Keratinocyte (primary cell): ENCODE data around the gene ETV5. TPM values are rescaled to one million over a fixed set of nuclear protein-coding genes. Genes with fewer than 3 reads are reported as not detected.
A peak's percentile ranks its signal among the peaks of the same experiment; 100 is the strongest.

Experiments used
- DNase-seq: peaks from one replicate; pipeline ENCODE4 v3.0.0-alpha.2; 2011; ENCODE audit warnings: low read depth, missing footprints, low spot score
- FAIRE-seq: peaks from 2 replicates; lab custom pipeline; 2011; peaks lifted over from hg19 to GRCh38; lab: Jason Lieb, UNC
- H2AFZ ChIP-seq: 2 replicates; pipeline ENCODE4 v1.6.0; 2012; ENCODE audit warnings: low read length, control low read depth, inconsistent platforms; ENCODE audit not compliant: control insufficient read depth
- H3K27ac ChIP-seq: 2 replicates; pipeline ENCODE4 v1.5.1; 2011; ENCODE audit warnings: low read length; ENCODE audit not compliant: control insufficient read depth, insufficient read depth
- H3K27me3 ChIP-seq: 3 replicates; pipeline ENCODE4 v1.6.0; 2011; ENCODE audit warnings: low read length; ENCODE audit not compliant: control insufficient read depth, insufficient read depth; ENCODE audit errors: extremely low read depth
- H3K36me3 ChIP-seq, 2 experiments: 2 replicates in 1 of 2; 3 replicates in 1 of 2; pipeline ENCODE4 v1.5.1; 2011; ENCODE audit warnings: low read length in 2 of 2, mild to moderate bottlenecking in 1 of 2; ENCODE audit not compliant: control insufficient read depth in 2 of 2, insufficient read depth in 2 of 2; ENCODE audit errors: extremely low read depth in 1 of 2
- H3K4me1 ChIP-seq: 3 replicates; pipeline ENCODE4 v1.5.1; 2011; ENCODE audit warnings: low read length; ENCODE audit not compliant: control insufficient read depth, insufficient read depth; ENCODE audit errors: extremely low read depth
- H3K4me2 ChIP-seq: 3 replicates; pipeline ENCODE4 v1.6.0; 2011; ENCODE audit warnings: low read depth, low read length; ENCODE audit not compliant: control insufficient read depth, insufficient read depth; ENCODE audit errors: extremely low read depth
- H3K4me3 ChIP-seq, 3 experiments: fragments of 200-600 bp in 1 of 3; sonication (generic) in 1 of 3; 2 replicates in 2 of 3; 3 replicates in 1 of 3; pipeline ENCODE4 v1.5.1; 2011 to 2016; ENCODE audit warnings: low read length in 3 of 3, mild to moderate bottlenecking in 3 of 3, control low read depth in 2 of 3, inconsistent platforms in 1 of 3, low read depth in 1 of 3, mixed read lengths in 1 of 3, mixed run types in 1 of 3, moderate library complexity in 1 of 3; ENCODE audit not compliant: control insufficient read depth in 2 of 3, insufficient read depth in 2 of 3; ENCODE audit errors: extremely low read depth in 1 of 3
- H3K79me2 ChIP-seq: 2 replicates; pipeline ENCODE4 v1.6.0; 2012; ENCODE audit warnings: low read length; ENCODE audit not compliant: control insufficient read depth, insufficient read depth
- H3K9ac ChIP-seq: 3 replicates; pipeline ENCODE4 v1.6.0; 2011; ENCODE audit warnings: low read length; ENCODE audit not compliant: control insufficient read depth, insufficient read depth; ENCODE audit errors: extremely low read depth
- H3K9me1 ChIP-seq: 3 replicates; pipeline ENCODE4 v1.6.0; 2011; ENCODE audit warnings: low read length; ENCODE audit not compliant: control insufficient read depth, insufficient read depth; ENCODE audit errors: extremely low read depth
- H3K9me3 ChIP-seq: 2 replicates; pipeline ENCODE4 v1.5.1; 2012; ENCODE audit warnings: low read depth, low read length; ENCODE audit not compliant: control insufficient read depth
- H4K20me1 ChIP-seq: 3 replicates; pipeline ENCODE4 v1.6.0; 2011; ENCODE audit warnings: low read length; ENCODE audit not compliant: control insufficient read depth, insufficient read depth; ENCODE audit errors: extremely low read depth
- CTCF ChIP-seq, 3 experiments: IDR thresholded peaks in 1 of 3; conservative IDR thresholded peaks in 1 of 3; optimal IDR thresholded peaks in 1 of 3; 2 replicates in 2 of 3; 3 replicates in 1 of 3; pipeline versions ENCODE3 to v1.5.1; 2011; ENCODE audit warnings: low read length in 3 of 3, mild to moderate bottlenecking in 3 of 3, moderate library complexity in 2 of 3, control low read depth in 1 of 3, inconsistent platforms in 1 of 3; ENCODE audit not compliant: insufficient read depth in 2 of 3; ENCODE audit errors: extremely low read depth in 1 of 3
- EZH2 ChIP-seq: IDR thresholded peaks from one replicate; pipeline ENCODE4 v1.6.1; 2012; ENCODE audit warnings: inconsistent platforms, mild to moderate bottlenecking, low read length, moderate library complexity
- dilution Hi-C: fragments of 300-500 bp; cut with MboI; formaldehyde crosslinking; loops from one replicate; pipeline ENCODE4 v1.7.0; 2020; ENCODE audit warnings: low sequenced_read_pairs; ENCODE audit not compliant: extremely low pct_ligation_motif_present
- polyA plus RNA-seq, 5 experiments: library from polyadenylated mRNA; depleted of rRNA in 3 of 5; stranded (reverse) in 3 of 5; stranded (forward) in 1 of 5; unstranded in 1 of 5; fragments of >200 nt; gene quantifications; 1 replicate in 1 of 5; 2 replicates in 3 of 5; 3 replicates in 1 of 5; pipeline versions ENCODE4 v1.2.1 to v1.2.3, GENCODE V29; 2011 to 2012; ENCODE audit warnings: missing spikeins in 2 of 5, low read depth in 1 of 5, low replicate concordance in 1 of 5

ETV5 gene
- polyA plus RNA-seq, 1 donor (not counting 4 experiments of a cell fraction or from before 2014, with no cell fraction given) = 28.7 TPM

- H2AFZ ChIP-seq = peak overlapping the region; percentile 63
- no peak for TF ChIP-seq EZH2
- TF ChIP-seq CTCF (optimal IDR thresholded peaks at IDR 0.05 in 1 of 3, IDR thresholded peaks at IDR 0.05 in 1 of 3, conservative IDR thresholded peaks at IDR 0.05 in 1 of 3; ENCODE audit: extremely low read depth in 1 of 3, insufficient read depth in 2 of 3, low read length in 3 of 3) = peak in 1 of 3 experiments; percentile 0
- no peak for FAIRE-seq
Observed at GRCh38 chr3:186107215-186108105, 1.4 kb downstream of the ETV5 start.

GRCh38 chr3:186105543-186105942 lies 3.3 kb downstream of the ETV5 start:
- dilution Hi-C loops = no loop called here
- Histone ChIP-seq H3K9me3 (no peaks in the 10 kb centered on the region), H3K4me3 (no peak overlapping the region), H4K20me1 (no peaks in the 10 kb centered on the region), H3K4me2 (peak overlapping the region; percentile 64), H3K9ac (peak overlapping the region; percentile 13), H3K9me1 (no peaks in the 10 kb centered on the region), H2AFZ (no peak overlapping the region), H3K36me3 (peaks cover 4 to 15% of the 10 kb centered on the region in 2 experiments), H3K27ac (peak overlapping the region; percentile 37), H3K27me3 (no peaks in the 10 kb centered on the region), H3K79me2 (peaks cover 28% of the 10 kb centered on the region), H3K4me1 (peaks cover 39% of the 10 kb centered on the region)
- FAIRE-seq (no peak), DNase-seq (no peak)
- TF ChIP-seq CTCF (optimal IDR thresholded peaks at IDR 0.05 in 1 of 3, IDR thresholded peaks at IDR 0.05 in 1 of 3, conservative IDR thresholded peaks at IDR 0.05 in 1 of 3; ENCODE audit: extremely low read depth in 1 of 3, insufficient read depth in 2 of 3, low read length in 3 of 3) = no peak
- TF ChIP-seq EZH2 = no peak

More at GRCh38 chr3:186107215-186108105, 1.4 kb downstream of the ETV5 start:
- H4K20me1 ChIP-seq = no peaks in the 10 kb centered on the region
- peak overlapping the region; percentile 83 to 92 (median 91) for H3K4me3 ChIP-seq
- dilution Hi-C loops = no loop called here
- H3K79me2 ChIP-seq = peaks cover 28% of the 10 kb centered on the region
- no peak for DNase-seq
- no peaks in the 10 kb centered on the region for H3K9me1 ChIP-seq
- H3K9me3 ChIP-seq = no peaks in the 10 kb centered on the region
- no peaks in the 10 kb centered on the region for H3K27me3 ChIP-seq
- H3K4me1 ChIP-seq = peaks cover 39% of the 10 kb centered on the region
- H3K9ac ChIP-seq = peak overlapping the region; percentile 85
- H3K4me2 ChIP-seq = peak overlapping the region; percentile 98
- peak overlapping the region; percentile 80 for H3K27ac ChIP-seq
- peaks cover 3 to 11% of the 10 kb centered on the region in 2 experiments for H3K36me3 ChIP-seq
